Heart left ventricle (tissue), 16 donors: ENCODE results near the gene BLMH. TPM values are rescaled to one million over a fixed set of nuclear protein-coding genes. Genes with fewer than 3 reads are reported as not detected.

Experiments used
- ATAC-seq, 4 donors: fragments of 200-7000 bp; cut with Tn5 transposase; one replicate each; pipeline ENCODE4 v1.9.1; 2020 to 2022; ENCODE audit warnings: moderate library complexity in 4 of 4, mild to moderate bottlenecking in 3 of 4, moderate number of reproducible peaks in 1 of 4
- DNase-seq, 5 donors: peaks; one replicate each; pipeline ENCODE4 v3.0.0-alpha.2; 2020
- H3K27ac ChIP-seq, 12 donors: fragments of 200-600 bp; sonication (generic) in 4 of 12; one replicate each; pipeline versions ENCODE4 v1.5.0 to v1.8.0; 2016 to 2022; ENCODE audit warnings: mild to moderate bottlenecking in 2 of 12
- H3K27me3 ChIP-seq, 9 donors: fragments of 200-600 bp; sonication (generic) in 2 of 9; one replicate each; pipeline versions ENCODE4 v1.5.1 to v1.8.0; 2016 to 2022; ENCODE audit warnings: mild to moderate bottlenecking in 3 of 9
- H3K36me3 ChIP-seq, 9 donors: fragments of 200-600 bp; sonication (generic) in 2 of 9; one replicate each; pipeline versions ENCODE4 v1.5.0 to v1.8.0; 2018 to 2022; ENCODE audit warnings: mild to moderate bottlenecking in 2 of 9
- H3K4me1 ChIP-seq, 12 donors: fragments of 200-600 bp; sonication (generic) in 4 of 12; one replicate each; pipeline versions ENCODE4 v1.5.0 to v1.8.0; 2016 to 2022; ENCODE audit warnings: mild to moderate bottlenecking in 3 of 12
- H3K4me3 ChIP-seq, 12 donors: fragments of 200-600 bp; sonication (generic) in 4 of 12; one replicate each; pipeline versions ENCODE4 v1.5.0 to v1.8.0; 2017 to 2022; ENCODE audit warnings: mild to moderate bottlenecking in 9 of 12, moderate library complexity in 4 of 12
- H3K9me3 ChIP-seq, 12 donors: fragments of 200-600 bp; sonication (generic) in 4 of 12; one replicate each; pipeline versions ENCODE4 v1.5.0 to v1.8.0; 2016 to 2022; ENCODE audit warnings: mild to moderate bottlenecking in 1 of 12
- CTCF ChIP-seq, 12 donors: fragments of 200-600 bp; sonication (generic) in 4 of 12; IDR thresholded peaks; one replicate each; pipeline versions ENCODE4 v1.5.0 to v1.8.0; 2018 to 2022; ENCODE audit warnings: antibody characterized with exemption in 12 of 12, mild to moderate bottlenecking in 5 of 12
- POLR2A ChIP-seq, 2 donors: fragments of 450-650 bp; IDR thresholded peaks; one replicate each; pipeline ENCODE4 v1.6.1; 2017; ENCODE audit warnings: antibody characterized with exemption in 2 of 2, mild to moderate bottlenecking in 2 of 2, moderate library complexity in 2 of 2
- WGBS, 4 donors: extraction: QIAGEN DNeasy Blood & Tissue Kit in 2 of 4; methylation state at CpG; one replicate each; pipeline versions ENCODE4 v1.1.5 to v1.1.7; 2013 to 2018; 5-methylcytosine and 5-hydroxymethylcytosine counted together
- intact Hi-C, 10 donors: fragments of 100-400 bp; cut with DNase I; formaldehyde crosslinking; loops; one replicate each; pipeline versions ENCODE4 v1.11.1 to v1.14.2; 2022
- polyA plus RNA-seq, 2 donors: library from polyadenylated mRNA; stranded (reverse); fragments of 200-250 nt; gene quantifications; one replicate each; pipeline ENCODE4 v1.2.3, GENCODE V29; 2013
- total RNA-seq, 9 donors: library from RNA; depleted of rRNA in 2 of 9; stranded (reverse); fragments of >200 nt in 2 of 9; fragmentation: NEBNext Ultra II Directional in 3 of 9; extraction: Animal tissue kit (Norgen Biotek cat#: 25700) in 3 of 9; gene quantifications; one replicate each; pipeline versions ENCODE4 v1.1.0 to v1.2.4, GENCODE V29; 2016 to 2023
- donor health status: ischemic (EF 13 %, LVEDD 7.1; RV severe dilation, severe dysfunction).
- donor health status: healthy with polysubstance abuse.
- donor health status: DM: no; HTN: yes; CAD: no.
- donor health status: DM: no; HTN: no; CAD: no.
- donor health status: ischemic (EF 25% LVEDD 6.9; RV normal size, moderate dysfunction).
- donor health status: ischemic (EF 25% LVEDD 5.7; RV mildly dilated, moderate dysfunction).
- donor health status: healthy.
- donor health status: DM: yes; HTN: yes; CAD: no.
- donor health status: ischemic (EF 35%, LVEDD 5.7; RV mildly dilated, moderate dysfunction).
- donor health status: nonischemic (EF 11% LVEDD 7.7; RV severe dilation, severe dysfunction).
- donor health status: DM: yes; HTN: yes; CAD: no.
- donor health status: PGD.
- donor health status: ischemic (EF 29% LVEDD 5.4; RV normal size, mild dysfunction).
- donor health status: nonischemic (EF 23%, LVEDD 6.1; RV moderate dilation, normal function).

Gene BLMH
- total and polyA plus RNA-seq, 11 donors, result 5.3 to 26.2 (median 15.4) TPM

GRCh38 chr17:30239089-30239462 is 52.7 kb downstream of the BLMH start:
- no peaks in the 10 kb centered on the region for H3K9me3 ChIP-seq
- TF ChIP-seq POLR2A (IDR thresholded peaks at IDR 0.05), result no peak
- no peak for TF ChIP-seq CTCF (IDR thresholded peaks at IDR 0.05)
- peaks cover 0 to 55% (median 22%) of the 10 kb centered on the region in 9 donors for H3K27me3 ChIP-seq
- WGBS, 4 donors, result 76 to 88% (median 87%) methylated on average over 5 of the region's 5 CpGs
- ATAC-seq (no peak), DNase-seq (no peak)
- H3K4me1 ChIP-seq, result peaks cover 0 to 29% (median 15%) of the 10 kb centered on the region in 12 donors
- no peak overlapping the region for H3K27ac ChIP-seq
- no peak overlapping the region for H3K4me3 ChIP-seq
- H3K36me3 ChIP-seq, result no peaks in the 10 kb centered on the region
- intact Hi-C loops, result no loop called here

GRCh38 chr17:30238387-30239088 is 53.2 kb downstream of the BLMH start:
- intact Hi-C loops, result no loop called here
- TF ChIP-seq POLR2A (IDR thresholded peaks at IDR 0.05), result no peak
- no peak for TF ChIP-seq CTCF (IDR thresholded peaks at IDR 0.05)
- peaks cover 0 to 55% (median 22%) of the 10 kb centered on the region in 9 donors for H3K27me3 ChIP-seq
- H3K27ac ChIP-seq, result no peak overlapping the region
- peak in 1 of 4 donors; percentile 8 for ATAC-seq
- no peaks in the 10 kb centered on the region for H3K9me3 ChIP-seq
- WGBS, 4 donors, result 65 to 67% (median 65%) methylated on average over 26 to 27 of the region's 27 CpGs
- no peak overlapping the region for H3K4me3 ChIP-seq
- no peaks in the 10 kb centered on the region for H3K36me3 ChIP-seq
- DNase-seq, result no peak
- peaks cover 0 to 29% (median 15%) of the 10 kb centered on the region in 12 donors for H3K4me1 ChIP-seq

GRCh38 chr17:30238003-30238344 is 53.8 kb downstream of the BLMH start:
- 52 to 64% (median 63%) methylated on average over 6 to 7 of the region's 7 CpGs for WGBS, 4 donors
- Histone ChIP-seq H3K9me3 (no peaks in the 10 kb centered on the region), H3K27ac (no peak overlapping the region), H3K4me3 (no peak overlapping the region), H3K36me3 (no peaks in the 10 kb centered on the region), H3K27me3 (peaks cover 0 to 55% (median 22%) of the 10 kb centered on the region in 9 donors), H3K4me1 (peaks cover 0 to 29% (median 15%) of the 10 kb centered on the region in 12 donors)
- ATAC-seq (no peak), DNase-seq (no peak)
- intact Hi-C loops, result no loop called here
- TF ChIP-seq CTCF (IDR thresholded peaks at IDR 0.05), result no peak
- no peak for TF ChIP-seq POLR2A (IDR thresholded peaks at IDR 0.05)

- no peaks in the 10 kb centered on the region for H3K36me3 ChIP-seq
- H3K4me1 ChIP-seq, result peaks cover 0 to 29% (median 15%) of the 10 kb centered on the region in 12 donors
- no peak for ATAC-seq
- TF ChIP-seq POLR2A (IDR thresholded peaks at IDR 0.05) (no peak), CTCF (IDR thresholded peaks at IDR 0.05) (no peak)
- WGBS, 4 donors, result 30 to 39% (median 38%) methylated on average over 20 to 21 of the region's 21 CpGs
- intact Hi-C loops, result no loop called here
- no peaks in the 10 kb centered on the region for H3K9me3 ChIP-seq
- H3K27me3 ChIP-seq, result peaks cover 0 to 55% (median 22%) of the 10 kb centered on the region in 9 donors
- H3K4me3 ChIP-seq, result no peak overlapping the region
- H3K27ac ChIP-seq, result no peak overlapping the region
- no peak for DNase-seq
Measured at GRCh38 chr17:30237296-30238002, 54.3 kb downstream of the BLMH start.
